Memory B cell (primary cell): Measurements from ENCODE around the gene TOLLIP.
"Not testable (repeated sequence)": the region's sequence is repeated elsewhere in the genome, so short reads cannot be mapped to it uniquely, and the experiment has no call there.

Experiments
- ATAC-seq: fragments of 150-1000 bp; cut with Tn5 transposase; 2 replicates; pipeline ENCODE4 v1.10.0; 2021; ENCODE audit warnings: low read depth, mild to moderate bottlenecking, moderate library complexity
- DNase-seq, 2 donors: peaks; one replicate each; pipeline ENCODE4 v3.0.0; 2022; ENCODE audit warnings: low spot score in 2 of 2
- H3K27ac Mint-ChIP-seq: one replicate; pipeline ENCODE4 v1.8.0; 2022; ENCODE audit warnings: mild to moderate bottlenecking, moderate library complexity, mixed read lengths
- H3K27me3 Mint-ChIP-seq: one replicate; pipeline ENCODE4 v1.8.0; 2022; ENCODE audit warnings: mixed read lengths
- H3K36me3 Mint-ChIP-seq: one replicate; pipeline ENCODE4 v1.8.0; 2022; ENCODE audit warnings: mild to moderate bottlenecking, mixed read lengths
- H3K4me1 Mint-ChIP-seq: one replicate; pipeline ENCODE4 v1.8.0; 2022; ENCODE audit warnings: mixed read lengths
- H3K4me3 Mint-ChIP-seq: one replicate; pipeline ENCODE4 v1.8.0; 2022; ENCODE audit warnings: mild to moderate bottlenecking, moderate library complexity, mixed read lengths
- H3K9me3 Mint-ChIP-seq: one replicate; pipeline ENCODE4 v1.8.0; 2022; ENCODE audit warnings: mixed read lengths

Gene TOLLIP

GRCh38 chr11:1269957-1270356 is 39.5 kb downstream of the TOLLIP start:
- H3K4me3 Mint-ChIP-seq, result no peak overlapping the region
- H3K4me1 Mint-ChIP-seq, result no peaks in the 10 kb centered on the region
- ATAC-seq (no peak), DNase-seq (no peak)
- peaks cover 9% of the 10 kb centered on the region for H3K36me3 Mint-ChIP-seq
- no peaks in the 10 kb centered on the region for H3K27me3 Mint-ChIP-seq
- H3K9me3 Mint-ChIP-seq, result peaks cover 4% of the 10 kb centered on the region
- no peak overlapping the region for H3K27ac Mint-ChIP-seq

DNA sequence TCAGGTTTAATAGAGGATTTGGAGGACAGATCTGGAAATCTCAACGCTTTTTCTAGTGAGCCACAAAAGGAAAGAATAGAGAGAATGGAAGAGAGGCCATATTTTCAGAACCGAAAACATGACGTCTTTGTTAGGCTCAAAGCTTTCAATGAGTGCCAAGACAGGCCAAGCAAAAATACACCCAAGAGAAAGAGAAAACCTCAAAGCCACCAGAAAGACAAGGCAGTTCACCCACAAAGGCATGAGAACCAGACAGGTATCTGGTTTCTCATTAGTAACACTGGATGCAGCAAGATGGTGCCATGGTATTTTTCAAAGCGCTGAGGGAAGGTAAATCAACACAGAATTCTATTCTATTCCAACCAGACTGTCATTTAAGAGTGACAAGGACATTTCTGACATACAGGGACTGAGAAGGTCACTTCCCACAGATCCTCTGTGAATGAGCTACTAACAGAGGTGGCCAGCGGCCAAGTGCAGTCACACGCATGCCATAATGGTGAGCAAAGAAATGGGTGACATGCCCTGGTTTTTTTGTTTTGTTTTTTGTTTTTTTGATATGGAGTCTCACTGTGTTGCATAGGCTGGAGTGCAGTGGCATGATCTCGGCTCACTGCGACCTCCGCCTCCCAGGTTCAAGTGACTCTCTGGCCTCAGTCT is 41.9 kb downstream of the TOLLIP start:
- Mint-ChIP-seq H3K9me3 (peaks cover 5% of the 10 kb centered on the region), H3K36me3 (peaks cover 12% of the 10 kb centered on the region), H3K4me3 (no peak overlapping the region), H3K4me1 (peaks cover 5% of the 10 kb centered on the region), H3K27ac (peak overlapping the region; percentile 15), H3K27me3 (no peaks in the 10 kb centered on the region)
- DNase-seq, result no peak
- ATAC-seq, result no peak

- not testable (repeated sequence) for H3K9me3 Mint-ChIP-seq, DNase-seq, H3K4me1 Mint-ChIP-seq, H3K4me3 Mint-ChIP-seq, ATAC-seq, H3K27me3 Mint-ChIP-seq
- peaks cover 12% of the 10 kb centered on the region for H3K36me3 Mint-ChIP-seq
- peak overlapping the region; percentile 15 for H3K27ac Mint-ChIP-seq
These were observed 42.5 kb downstream of the TOLLIP start for GRCh38 chr11:1266976-1267375.

DNA sequence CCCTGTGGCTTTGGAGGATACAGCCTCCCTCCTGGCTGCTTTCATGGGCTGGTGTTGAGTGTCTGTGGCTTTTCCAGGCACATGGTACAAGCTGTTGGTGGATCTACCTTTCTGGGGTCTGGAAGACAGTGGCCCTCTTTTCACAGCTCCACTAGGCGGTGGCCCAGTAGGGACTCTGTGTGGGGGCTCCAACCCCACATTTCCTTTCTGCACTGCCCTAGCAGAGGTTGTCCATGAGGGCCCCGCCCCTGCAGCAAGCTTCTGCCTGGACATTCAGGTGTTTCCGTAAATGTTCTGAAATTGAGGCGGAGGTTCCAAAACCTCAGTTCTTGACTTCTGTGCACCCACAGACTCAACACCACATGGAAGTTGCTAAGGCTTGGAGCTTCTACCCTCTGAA is 44.0 kb downstream of the TOLLIP start:
- H3K27me3 Mint-ChIP-seq, H3K4me1 Mint-ChIP-seq, H3K9me3 Mint-ChIP-seq, H3K4me3 Mint-ChIP-seq, ATAC-seq, DNase-seq, H3K27ac Mint-ChIP-seq: not testable (repeated sequence)
- peaks cover 12% of the 10 kb centered on the region for H3K36me3 Mint-ChIP-seq

- not testable (repeated sequence) for H3K27me3 Mint-ChIP-seq, H3K4me1 Mint-ChIP-seq, H3K9me3 Mint-ChIP-seq, DNase-seq, H3K4me3 Mint-ChIP-seq
- ATAC-seq, result peak; percentile 51
- H3K27ac Mint-ChIP-seq, result peak overlapping the region; percentile 65
- peaks cover 10% of the 10 kb centered on the region for H3K36me3 Mint-ChIP-seq
These were observed 45.0 kb downstream of the TOLLIP start for GRCh38 chr11:1264444-1264843.

DNA sequence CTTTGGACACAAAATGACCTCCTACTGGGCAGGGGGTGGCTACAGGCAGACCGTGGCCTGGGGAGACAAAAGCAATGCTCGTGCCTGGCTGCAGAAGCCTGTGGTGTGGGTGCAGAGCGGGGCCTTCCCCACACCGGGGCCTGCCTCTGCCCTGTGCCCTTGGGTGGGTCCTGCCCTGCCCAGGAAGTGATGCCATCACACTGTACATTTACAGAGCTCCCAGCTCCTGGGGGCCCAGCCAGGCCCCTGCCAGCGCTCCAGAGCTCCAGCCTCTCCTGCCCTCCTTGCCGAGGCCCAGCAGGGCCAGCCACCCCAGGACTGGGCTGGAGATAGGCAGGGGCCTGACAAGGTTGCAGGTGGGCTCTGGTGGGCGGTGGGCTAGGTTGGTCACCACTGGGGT is 46.4 kb downstream of the TOLLIP start:
- peak overlapping the region; percentile 85 for H3K4me3 Mint-ChIP-seq
- DNase-seq (no peak), ATAC-seq (peak; percentile 26)
- peaks cover 10% of the 10 kb centered on the region for H3K36me3 Mint-ChIP-seq
- H3K4me1 Mint-ChIP-seq, result peaks cover 9% of the 10 kb centered on the region
- H3K27ac Mint-ChIP-seq, result peak overlapping the region; percentile 78
- H3K9me3 Mint-ChIP-seq, result peaks cover 5% of the 10 kb centered on the region
- no peaks in the 10 kb centered on the region for H3K27me3 Mint-ChIP-seq

DNA sequence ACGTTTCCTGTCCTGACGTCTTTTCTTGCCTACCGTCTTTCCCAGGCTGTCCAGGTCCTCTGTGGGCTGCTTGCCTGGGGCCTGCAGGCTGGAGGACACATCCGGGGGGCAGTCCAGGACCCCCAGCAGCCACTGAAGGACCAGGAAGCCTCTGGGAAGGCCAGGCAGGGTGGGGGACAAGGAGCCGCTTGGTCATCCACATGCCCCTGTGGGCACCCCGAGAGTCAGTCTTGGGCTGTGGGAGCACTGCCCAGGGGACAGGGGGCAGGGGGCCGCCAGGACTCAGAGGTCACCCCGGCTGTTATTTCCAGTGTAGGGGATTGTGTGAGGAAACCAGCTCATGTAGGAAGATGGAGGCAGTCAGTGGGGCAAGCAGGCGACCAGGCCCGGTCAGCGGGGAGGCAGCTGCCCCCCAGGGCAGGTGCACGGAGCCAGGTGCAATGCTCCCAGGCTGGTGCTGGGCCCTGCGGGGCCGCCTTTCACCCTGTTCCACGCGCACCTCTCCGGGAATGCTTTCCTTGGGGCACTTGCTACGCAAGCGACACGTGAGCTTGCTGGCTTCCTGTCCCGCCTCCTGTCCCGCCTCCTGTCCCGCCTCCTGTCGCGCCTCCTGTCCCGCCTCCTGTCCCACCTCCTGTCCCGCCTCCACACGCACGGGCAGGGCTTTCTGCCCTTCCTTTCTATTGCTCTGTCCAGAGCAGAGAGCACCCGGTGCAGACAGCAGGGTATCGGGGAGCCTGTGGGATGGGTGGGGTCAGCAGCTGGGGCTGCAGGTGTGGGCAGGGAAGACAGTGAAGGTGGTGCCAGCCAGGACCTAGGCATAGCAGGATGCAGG is 47.0 kb downstream of the TOLLIP start:
- Mint-ChIP-seq H3K27me3 (no peaks in the 10 kb centered on the region), H3K4me1 (peaks cover 9% of the 10 kb centered on the region), H3K4me3 (peak overlapping the region; percentile 85), H3K9me3 (peaks cover 5% of the 10 kb centered on the region), H3K36me3 (peaks cover 10% of the 10 kb centered on the region), H3K27ac (peak overlapping the region; percentile 78)
- ATAC-seq (peak; percentile 92), DNase-seq (peak; percentile 73 to 82)

DNA sequence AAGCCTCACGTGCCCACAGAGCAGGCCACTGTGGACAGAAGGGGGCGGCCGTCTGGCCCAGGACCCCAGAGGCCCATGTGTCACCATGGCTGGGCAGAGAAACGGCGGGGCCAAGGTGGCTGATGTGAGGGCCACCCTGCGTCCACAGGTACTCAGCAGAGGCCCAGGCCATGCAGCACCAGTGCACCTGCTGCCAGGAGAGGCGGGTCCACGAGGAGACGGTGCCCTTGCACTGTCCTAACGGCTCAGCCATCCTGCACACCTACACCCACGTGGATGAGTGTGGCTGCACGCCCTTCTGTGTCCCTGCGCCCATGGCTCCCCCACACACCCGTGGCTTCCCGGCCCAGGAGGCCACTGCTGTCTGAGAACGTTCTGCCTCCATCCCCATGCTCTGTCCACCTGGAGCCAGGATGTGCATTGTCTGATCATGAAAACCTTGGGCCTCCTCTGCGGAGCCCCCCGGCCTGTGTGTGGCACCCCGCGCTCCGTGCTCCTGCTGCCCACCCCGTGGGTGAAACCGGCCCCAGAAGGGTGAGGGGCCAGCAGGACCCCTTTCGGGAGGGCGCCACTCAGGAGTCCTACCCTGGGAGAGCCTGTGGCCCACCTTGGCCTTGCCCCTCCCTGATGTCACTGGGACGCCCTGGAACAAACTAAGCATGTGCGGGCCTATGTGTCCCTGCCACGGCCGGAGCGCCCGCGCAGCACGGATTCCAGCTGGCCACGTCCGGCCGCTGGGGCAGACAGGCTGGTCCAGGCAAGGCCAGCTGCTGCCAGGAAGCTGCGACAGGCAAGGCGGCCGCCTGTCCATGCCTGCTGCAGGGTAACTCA is 48.0 kb downstream of the TOLLIP start:
- H3K27ac Mint-ChIP-seq, result peak overlapping the region; percentile 78
- peaks cover 9% of the 10 kb centered on the region for H3K4me1 Mint-ChIP-seq
- ATAC-seq, result no peak
- no peak for DNase-seq
- peak overlapping the region; percentile 85 for H3K4me3 Mint-ChIP-seq
- H3K9me3 Mint-ChIP-seq, result peaks cover 2% of the 10 kb centered on the region
- no peaks in the 10 kb centered on the region for H3K27me3 Mint-ChIP-seq
- peaks cover 4% of the 10 kb centered on the region for H3K36me3 Mint-ChIP-seq

GRCh38 chr11:1260620-1261019 is 48.8 kb downstream of the TOLLIP start:
- H3K4me1 Mint-ChIP-seq, result peaks cover 9% of the 10 kb centered on the region
- H3K9me3 Mint-ChIP-seq, result peaks cover 2% of the 10 kb centered on the region
- H3K27ac Mint-ChIP-seq, result no peak overlapping the region
- peaks cover 4% of the 10 kb centered on the region for H3K36me3 Mint-ChIP-seq
- H3K27me3 Mint-ChIP-seq, result no peaks in the 10 kb centered on the region
- no peak for ATAC-seq
- no peak overlapping the region for H3K4me3 Mint-ChIP-seq
- no peak for DNase-seq

GRCh38 chr11:1260023-1260501 is 49.4 kb downstream of the TOLLIP start:
- H3K36me3 Mint-ChIP-seq, result peaks cover 3% of the 10 kb centered on the region
- ATAC-seq (no peak), DNase-seq (no peak)

GRCh38 chr11:1259561-1259960 is 49.9 kb downstream of the TOLLIP start:
- no peak for ATAC-seq
- Mint-ChIP-seq H3K27ac (no peak overlapping the region), H3K4me1 (peaks cover 9% of the 10 kb centered on the region), H3K4me3 (no peak overlapping the region), H3K36me3 (peaks cover 1% of the 10 kb centered on the region), H3K9me3 (no peaks in the 10 kb centered on the region), H3K27me3 (no peaks in the 10 kb centered on the region)
- no peak for DNase-seq

More at GRCh38 chr11:1260023-1260501, 49.4 kb downstream of the TOLLIP start:
- peaks cover 2% of the 10 kb centered on the region for H3K9me3 Mint-ChIP-seq
- H3K27ac Mint-ChIP-seq, result no peak overlapping the region
- no peaks in the 10 kb centered on the region for H3K27me3 Mint-ChIP-seq
- H3K4me1 Mint-ChIP-seq, result peaks cover 9% of the 10 kb centered on the region
- no peak overlapping the region for H3K4me3 Mint-ChIP-seq

DNA sequence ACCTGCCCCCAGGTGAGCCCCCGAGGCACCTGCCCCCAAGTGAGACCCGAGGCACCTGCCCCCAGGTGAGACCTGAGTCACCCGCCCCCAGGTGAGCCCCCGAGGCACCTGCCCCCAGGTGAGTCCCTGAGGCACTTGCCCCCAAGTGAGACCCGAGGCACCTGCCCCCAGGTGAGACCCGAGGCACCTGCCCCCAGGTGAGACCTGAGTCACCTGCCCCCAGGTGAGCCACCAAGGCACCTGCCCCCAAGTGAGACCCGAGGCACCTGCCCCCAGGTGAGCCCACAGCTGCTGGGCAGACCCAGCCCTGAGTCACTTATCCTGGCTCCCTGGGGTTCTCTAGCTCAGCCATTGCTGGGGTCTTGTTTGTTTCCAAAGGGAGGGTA is 50.4 kb downstream of the TOLLIP start:
- no peaks in the 10 kb centered on the region for H3K9me3 Mint-ChIP-seq
- no peak overlapping the region for H3K27ac Mint-ChIP-seq
- H3K4me1 Mint-ChIP-seq, result peaks cover 7% of the 10 kb centered on the region
- DNase-seq (no peak), ATAC-seq (no peak)
- H3K36me3 Mint-ChIP-seq, result no peaks in the 10 kb centered on the region
- H3K27me3 Mint-ChIP-seq, result no peaks in the 10 kb centered on the region
- H3K4me3 Mint-ChIP-seq, result no peak overlapping the region

- no peak overlapping the region for H3K4me3 Mint-ChIP-seq
- H3K36me3 Mint-ChIP-seq, result no peaks in the 10 kb centered on the region
- H3K27ac Mint-ChIP-seq, result no peak overlapping the region
- H3K9me3 Mint-ChIP-seq, result no peaks in the 10 kb centered on the region
- H3K4me1 Mint-ChIP-seq, result peaks cover 7% of the 10 kb centered on the region
- DNase-seq (no peak), ATAC-seq (no peak)
- no peaks in the 10 kb centered on the region for H3K27me3 Mint-ChIP-seq
These were observed 50.9 kb downstream of the TOLLIP start for GRCh38 chr11:1258401-1259075.
